NT2/D1 (cell line): Measurements from ENCODE around the gene RNF214.

Experiments
- SUZ12 ChIP-seq: IDR thresholded peaks from 2 replicates; pipeline ENCODE4 v1.6.1; 2011; ENCODE audit not compliant: insufficient read length, insufficient read depth; ENCODE audit errors: extremely low read depth
- YY1 ChIP-seq: IDR thresholded peaks from 2 replicates; pipeline ENCODE4 v1.6.1; 2011; ENCODE audit not compliant: insufficient read length, insufficient read depth
- ZNF274 ChIP-seq: IDR thresholded peaks from 2 replicates; pipeline ENCODE4 v1.6.1; 2011; ENCODE audit warnings: mild to moderate bottlenecking, low read depth, low read length

GRCh38 chr11:117332843-117333242 is 100.4 kb downstream of the RNF214 start:
- TF ChIP-seq ZNF274 (no peak), YY1 (no peak), SUZ12 (no peak)
